Sigmoid colon (tissue), 4 donors: Measurements from ENCODE around the gene CORO1C.

Source experiments
- CTCF ChIP-seq, 4 experiments: fragments of 450-650 bp in 3 of 4; fragments of 200-600 bp in 1 of 4; IDR thresholded peaks; one replicate each; pipeline ENCODE4 v1.5.1; 2016 to 2019; ENCODE audit warnings: antibody characterized with exemption in 4 of 4, mild to moderate bottlenecking in 3 of 4, moderate library complexity in 2 of 4
- POLR2A ChIP-seq, 2 donors: fragments of 450-650 bp; IDR thresholded peaks; one replicate each; pipeline ENCODE4 v1.6.1; 2016; ENCODE audit warnings: antibody characterized with exemption in 2 of 2, mild to moderate bottlenecking in 2 of 2, moderate library complexity in 2 of 2
- POLR2AphosphoS5 ChIP-seq, 4 donors: sonication (generic); formaldehyde crosslinking; IDR thresholded peaks; one replicate each; pipeline ENCODE4 v1.6.1; 2017; ENCODE audit warnings: antibody characterized with exemption in 4 of 4

DNA sequence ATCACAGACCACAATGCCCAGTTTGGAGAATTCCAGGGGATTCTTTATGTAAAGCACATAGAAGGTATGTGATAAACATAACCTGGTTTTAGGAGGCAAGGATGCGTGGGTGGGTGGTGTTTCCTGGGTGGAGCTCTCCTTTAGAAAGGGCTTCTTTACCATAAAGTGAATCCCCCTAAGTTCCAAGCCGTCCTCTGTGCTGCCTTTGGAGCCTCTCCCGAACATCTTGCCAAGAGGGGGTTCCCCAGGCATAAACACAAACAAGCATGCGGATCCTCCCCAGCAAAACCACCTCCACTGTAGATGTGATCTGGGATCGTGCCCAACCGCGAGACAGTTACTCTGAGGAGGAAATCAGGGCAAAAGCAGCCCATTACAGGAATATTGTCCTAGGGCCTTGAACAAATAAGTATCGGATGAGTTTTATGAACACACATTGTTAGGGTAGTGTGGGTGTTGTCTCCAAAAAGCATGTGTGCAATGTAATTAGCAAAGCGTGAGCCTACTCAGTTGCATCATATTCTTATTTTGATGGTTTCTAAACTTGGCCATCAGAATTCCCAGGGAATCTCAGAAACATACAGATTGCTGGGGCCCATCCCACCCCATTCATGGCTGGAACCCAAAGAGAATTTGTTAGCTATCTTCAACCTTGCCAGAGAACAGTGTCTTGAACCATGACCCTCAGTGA, 48.8 kb upstream of the CORO1C start:
- no peak for TF ChIP-seq CTCF (IDR thresholded peaks at IDR 0.05)
- TF ChIP-seq POLR2AphosphoS5 (IDR thresholded peaks at IDR 0.05): no peak
- TF ChIP-seq POLR2A (IDR thresholded peaks at IDR 0.05): no peak
